HL-60 (cell line): ENCODE measurements around the gene GAL3ST2.

Experiments
- DNase-seq, 2 experiments: peaks; one replicate each; pipeline ENCODE4 v3.0.0-alpha.2; 2010 to 2020; ENCODE audit warnings: low read depth in 1 of 2, low spot score in 1 of 2
- H3K27ac ChIP-seq: fragments of 250-450 bp; sonication (Bioruptor Pico); replicated peaks from 2 replicates; pipeline ENCODE4 v1.5.1; 2020; ENCODE audit warnings: mild to moderate bottlenecking, moderate library complexity
- H3K27me3 ChIP-seq: fragments of 250-450 bp; sonication (Bioruptor Pico); 2 replicates; pipeline ENCODE4 v1.5.1; 2021; ENCODE audit warnings: mild to moderate bottlenecking, moderate library complexity; ENCODE audit not compliant: insufficient read depth, poor library complexity, severe bottlenecking
- H3K4me3 ChIP-seq: replicated peaks from 2 replicates; pipeline ENCODE4 v1.5.1; 2011; ENCODE audit warnings: mild to moderate bottlenecking, control low read depth, low read length; ENCODE audit not compliant: insufficient read depth
- CTCF ChIP-seq: IDR thresholded peaks from one replicate; pipeline ENCODE4 v1.5.1; 2011; ENCODE audit warnings: low read length, control low read depth, inconsistent platforms; ENCODE audit not compliant: insufficient read depth
- GABPA ChIP-seq: IDR thresholded peaks from 2 replicates; pipeline ENCODE4 v1.6.1; 2012; ENCODE audit warnings: low read depth
- POLR2AphosphoS5 ChIP-seq: IDR thresholded peaks from 2 replicates; pipeline ENCODE4 v1.6.1; 2012; ENCODE audit warnings: low read depth
- REST ChIP-seq: IDR thresholded peaks from 2 replicates; pipeline ENCODE4 v1.6.1; 2012; ENCODE audit warnings: low read depth; ENCODE audit not compliant: insufficient replicate concordance
- SPI1 ChIP-seq: IDR thresholded peaks from 2 replicates; pipeline ENCODE4 v1.6.1; 2012; ENCODE audit warnings: low read depth, mild to moderate bottlenecking, borderline replicate concordance

The GAL3ST2 gene

GRCh38 chr2:241811201-241811951 is 34.8 kb downstream of the GAL3ST2 start:
- Histone ChIP-seq H3K27ac (no peak overlapping the region), H3K4me3 (no peak overlapping the region), H3K27me3 (peaks cover 3% of the 10 kb centered on the region)
- DNase-seq = no peak
- TF ChIP-seq REST (no peak), SPI1 (no peak), POLR2AphosphoS5 (no peak), CTCF (no peak), GABPA (no peak)

GRCh38 chr2:241811952-241812729 is 35.5 kb downstream of the GAL3ST2 start:
- DNase-seq = no peak
- Histone ChIP-seq H3K27ac (no peak overlapping the region), H3K4me3 (no peak overlapping the region), H3K27me3 (peaks cover 3% of the 10 kb centered on the region)
- TF ChIP-seq CTCF (no peak), POLR2AphosphoS5 (no peak), REST (no peak), GABPA (no peak), SPI1 (no peak)

- H3K27me3 ChIP-seq = peaks cover 8% of the 10 kb centered on the region
- H3K27ac ChIP-seq = no peak overlapping the region
- no peak overlapping the region for H3K4me3 ChIP-seq
- TF ChIP-seq CTCF (no peak), SPI1 (no peak), GABPA (no peak), POLR2AphosphoS5 (no peak), REST (no peak)
- no peak for DNase-seq
Measured at GRCh38 chr2:241812730-241813643, 36.4 kb downstream of the GAL3ST2 start.
